Liver (tissue), 3 donors: ENCODE results near the gene CACNA1E.

Experiments used
- EGR1 ChIP-seq, 2 donors: IDR thresholded peaks; 2 replicates each; pipeline ENCODE4 v1.6.1; 2016 to 2018; ENCODE audit warnings: antibody characterized with exemption in 2 of 2, low read depth in 2 of 2
- FOXA1 ChIP-seq: IDR thresholded peaks from 2 replicates; pipeline ENCODE4 v1.6.1; 2016; ENCODE audit warnings: antibody characterized with exemption
- FOXA2 ChIP-seq: IDR thresholded peaks from 2 replicates; pipeline ENCODE4 v1.6.1; 2016; ENCODE audit warnings: antibody characterized with exemption
- GABPA ChIP-seq, 2 donors: IDR thresholded peaks in 1 of 2; conservative IDR thresholded peaks in 1 of 2; 2 replicates each; pipeline ENCODE4 v1.6.1; 2016; ENCODE audit warnings: antibody characterized with exemption in 2 of 2, mild to moderate bottlenecking in 1 of 2, moderate library complexity in 1 of 2
- JUND ChIP-seq, 2 donors: IDR thresholded peaks; 2 replicates each; pipeline ENCODE4 v1.6.1; 2016; ENCODE audit warnings: antibody characterized with exemption in 2 of 2
- MAX ChIP-seq: IDR thresholded peaks from 2 replicates; pipeline ENCODE4 v1.6.1; 2016; ENCODE audit warnings: antibody characterized with exemption
- RAD21 ChIP-seq, 2 donors: IDR thresholded peaks; 2 replicates each; pipeline ENCODE4 v1.6.1; 2016; ENCODE audit warnings: antibody characterized with exemption in 2 of 2, mild to moderate bottlenecking in 2 of 2
- RXRA ChIP-seq, 2 donors: IDR thresholded peaks; 2 replicates each; pipeline ENCODE4 v1.6.1; 2017 to 2018; ENCODE audit warnings: antibody characterized with exemption in 2 of 2, mild to moderate bottlenecking in 1 of 2
- SP1 ChIP-seq: IDR thresholded peaks from 2 replicates; pipeline ENCODE4 v1.6.1; 2018; ENCODE audit warnings: antibody characterized with exemption, mild to moderate bottlenecking
- TAF1 ChIP-seq: conservative IDR thresholded peaks from 2 replicates; pipeline ENCODE4 v1.6.1; 2016; ENCODE audit warnings: antibody characterized with exemption, mild to moderate bottlenecking
- TF ChIP-seq, protein P1 (sequence below): fragments of 150-350 bp; IDR thresholded peaks from 2 replicates; pipeline ENCODE4 v1.5.1; 2017; ENCODE audit warnings: improper control_type of control experiment, low read depth, low read length; ENCODE audit not compliant: missing input control
- TF ChIP-seq, protein P2 (sequence below): IDR thresholded peaks from 2 replicates; pipeline ENCODE4 v1.6.1; 2016; ENCODE audit warnings: antibody characterized with exemption, mild to moderate bottlenecking
- donor health status: healthy.
- donor health status: healthy.

DNA sequence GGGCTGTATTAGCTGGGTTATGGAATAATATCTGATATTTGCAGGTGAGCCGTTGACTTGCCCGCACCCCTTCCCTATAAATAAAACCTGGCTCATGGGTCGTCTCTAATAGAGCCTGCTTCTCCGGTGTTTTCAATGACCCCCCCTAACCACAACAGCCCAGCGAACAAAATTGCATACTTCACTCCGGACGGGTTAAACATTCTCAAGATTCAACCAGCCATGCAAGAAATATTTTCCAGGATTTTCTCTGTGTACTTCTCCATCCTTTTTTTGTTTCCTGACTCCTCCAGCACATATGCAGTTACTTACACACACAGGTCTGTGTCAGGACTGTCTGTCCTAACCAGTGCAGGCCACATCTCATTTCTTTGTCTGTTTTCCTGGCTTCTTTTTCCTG is 310.5 kb downstream of the CACNA1E start:
- TF ChIP-seq, protein P1, sequence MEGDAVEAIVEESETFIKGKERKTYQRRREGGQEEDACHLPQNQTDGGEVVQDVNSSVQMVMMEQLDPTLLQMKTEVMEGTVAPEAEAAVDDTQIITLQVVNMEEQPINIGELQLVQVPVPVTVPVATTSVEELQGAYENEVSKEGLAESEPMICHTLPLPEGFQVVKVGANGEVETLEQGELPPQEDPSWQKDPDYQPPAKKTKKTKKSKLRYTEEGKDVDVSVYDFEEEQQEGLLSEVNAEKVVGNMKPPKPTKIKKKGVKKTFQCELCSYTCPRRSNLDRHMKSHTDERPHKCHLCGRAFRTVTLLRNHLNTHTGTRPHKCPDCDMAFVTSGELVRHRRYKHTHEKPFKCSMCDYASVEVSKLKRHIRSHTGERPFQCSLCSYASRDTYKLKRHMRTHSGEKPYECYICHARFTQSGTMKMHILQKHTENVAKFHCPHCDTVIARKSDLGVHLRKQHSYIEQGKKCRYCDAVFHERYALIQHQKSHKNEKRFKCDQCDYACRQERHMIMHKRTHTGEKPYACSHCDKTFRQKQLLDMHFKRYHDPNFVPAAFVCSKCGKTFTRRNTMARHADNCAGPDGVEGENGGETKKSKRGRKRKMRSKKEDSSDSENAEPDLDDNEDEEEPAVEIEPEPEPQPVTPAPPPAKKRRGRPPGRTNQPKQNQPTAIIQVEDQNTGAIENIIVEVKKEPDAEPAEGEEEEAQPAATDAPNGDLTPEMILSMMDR, result no peak
- TF ChIP-seq MAX (no peak), FOXA2 (no peak), RXRA (IDR thresholded peaks at IDR 0.05) (no peak), FOXA1 (no peak), SP1 (no peak), JUND (IDR thresholded peaks at IDR 0.05) (no peak), TAF1 (no peak), EGR1 (IDR thresholded peaks at IDR 0.05; ENCODE audit: low read depth in 2 of 2) (no peak), RAD21 (IDR thresholded peaks at IDR 0.05) (no peak), GABPA (IDR thresholded peaks at IDR 0.05 in 1 of 2, conservative IDR thresholded peaks at IDR 0.05 in 1 of 2) (no peak)
- TF ChIP-seq, protein P2, sequence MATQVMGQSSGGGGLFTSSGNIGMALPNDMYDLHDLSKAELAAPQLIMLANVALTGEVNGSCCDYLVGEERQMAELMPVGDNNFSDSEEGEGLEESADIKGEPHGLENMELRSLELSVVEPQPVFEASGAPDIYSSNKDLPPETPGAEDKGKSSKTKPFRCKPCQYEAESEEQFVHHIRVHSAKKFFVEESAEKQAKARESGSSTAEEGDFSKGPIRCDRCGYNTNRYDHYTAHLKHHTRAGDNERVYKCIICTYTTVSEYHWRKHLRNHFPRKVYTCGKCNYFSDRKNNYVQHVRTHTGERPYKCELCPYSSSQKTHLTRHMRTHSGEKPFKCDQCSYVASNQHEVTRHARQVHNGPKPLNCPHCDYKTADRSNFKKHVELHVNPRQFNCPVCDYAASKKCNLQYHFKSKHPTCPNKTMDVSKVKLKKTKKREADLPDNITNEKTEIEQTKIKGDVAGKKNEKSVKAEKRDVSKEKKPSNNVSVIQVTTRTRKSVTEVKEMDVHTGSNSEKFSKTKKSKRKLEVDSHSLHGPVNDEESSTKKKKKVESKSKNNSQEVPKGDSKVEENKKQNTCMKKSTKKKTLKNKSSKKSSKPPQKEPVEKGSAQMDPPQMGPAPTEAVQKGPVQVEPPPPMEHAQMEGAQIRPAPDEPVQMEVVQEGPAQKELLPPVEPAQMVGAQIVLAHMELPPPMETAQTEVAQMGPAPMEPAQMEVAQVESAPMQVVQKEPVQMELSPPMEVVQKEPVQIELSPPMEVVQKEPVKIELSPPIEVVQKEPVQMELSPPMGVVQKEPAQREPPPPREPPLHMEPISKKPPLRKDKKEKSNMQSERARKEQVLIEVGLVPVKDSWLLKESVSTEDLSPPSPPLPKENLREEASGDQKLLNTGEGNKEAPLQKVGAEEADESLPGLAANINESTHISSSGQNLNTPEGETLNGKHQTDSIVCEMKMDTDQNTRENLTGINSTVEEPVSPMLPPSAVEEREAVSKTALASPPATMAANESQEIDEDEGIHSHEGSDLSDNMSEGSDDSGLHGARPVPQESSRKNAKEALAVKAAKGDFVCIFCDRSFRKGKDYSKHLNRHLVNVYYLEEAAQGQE, result no peak
